ENCODE data around the gene RAB33B. TPM values are rescaled to one million over a fixed set of nuclear protein-coding genes. Genes with fewer than 3 reads are reported as not detected.

Gene RAB33B
- total RNA-seq, 1 donor from 2014 or later, result 17.9 TPM

GRCh38 chr4:139506774-139507173 lies 52.9 kb downstream of the RAB33B start:
- no peak for DNase-seq (ENCODE audit: low read depth)

GRCh38 chr4:139508581-139509237 lies 54.8 kb downstream of the RAB33B start:
- no peak for DNase-seq (ENCODE audit: low read depth)

GRCh38 chr4:139509727-139510410 lies 55.9 kb downstream of the RAB33B start:
- peak; percentile 33 for DNase-seq (ENCODE audit: low read depth)

GRCh38 chr4:139511320-139511719 lies 57.4 kb downstream of the RAB33B start:
- DNase-seq (ENCODE audit: low read depth), result peak; percentile 40

- DNase-seq (ENCODE audit: low read depth), result no peak
These were observed 60.6 kb downstream of the RAB33B start for GRCh38 chr4:139514382-139515059.

GRCh38 chr4:139515531-139515958 lies 61.6 kb downstream of the RAB33B start:
- DNase-seq (ENCODE audit: low read depth), result no peak

- no peak for DNase-seq (ENCODE audit: low read depth)
These were observed 68.0 kb downstream of the RAB33B start for GRCh38 chr4:139521754-139522401.

- DNase-seq (ENCODE audit: low read depth), result no peak
These were observed 68.5 kb downstream of the RAB33B start for GRCh38 chr4:139522457-139522856.

GRCh38 chr4:139523076-139523475 lies 69.2 kb downstream of the RAB33B start:
- peak; percentile 70 for DNase-seq (ENCODE audit: low read depth)

- no peak for DNase-seq (ENCODE audit: low read depth)
These were observed 70.2 kb downstream of the RAB33B start for GRCh38 chr4:139524062-139524631.

GRCh38 chr4:139525414-139525813 lies 71.5 kb downstream of the RAB33B start:
- DNase-seq (ENCODE audit: low read depth), result no peak

Other genes starting within 250 kb of the RAB33B start
- 2.3 and 2.6 TPM in 2 replicates for gene MGARP, start 173.9 kb upstream of the RAB33B start, total RNA-seq
- 34.2 and 58.0 TPM in 2 replicates for gene NAA15, start 152.6 kb upstream of the RAB33B start, total RNA-seq
- 36.4 and 42.2 TPM in 2 replicates for gene NDUFC1, start 151.6 kb upstream of the RAB33B start, total RNA-seq
- 37.7 and 38.0 TPM in 2 replicates for gene SETD7, start 102.1 kb downstream of the RAB33B start, total RNA-seq
- 27.0 and 48.1 TPM in 2 replicates for gene MGST2, start 211.7 kb downstream of the RAB33B start, total RNA-seq

All from renal cortical epithelial cell (primary cell).